K562 (cell line): ENCODE measurements around the gene IMPACT. TPM values are rescaled to one million over a fixed set of nuclear protein-coding genes. Genes with fewer than 3 reads are reported as not detected.

Source experiments
- ATAC-seq: fragments of 200-7000 bp; cut with Tn5 transposase; 3 replicates; pipeline ENCODE4 v1.9.1; 2020; ENCODE audit warnings: moderate library complexity
- BruUV-seq: library from RNA; stranded (reverse); fragments of 400-500 nt; replicated peaks from 2 replicates; lab custom pipeline; 2021; lab: Mats Ljungman, UMichigan
- CTCF ChIA-PET: fragments of 300-600 bp; formaldehyde crosslinking; extraction: SDS; loops from one replicate; lab custom pipeline; 2021; ENCODE audit warnings: low intra/inter-chr PET ratio; lab: Yijun Ruan, JAX
- POLR2A ChIA-PET: fragments of 300-600, 350-650 bp; sonication (Branson Sonifier 250); formaldehyde crosslinking; extraction: SDS; loops from one replicate; lab custom pipeline; 2021; ENCODE audit warnings: antibody characterized with exemption, inconsistent platforms; lab: Yijun Ruan, JAX
- DNase-seq, 4 experiments: peaks; one replicate each; pipeline versions ENCODE4 v3.0.0 to v3.0.0-alpha.2; 2011 to 2018; ENCODE audit warnings: low spot score in 3 of 4, mixed read lengths in 3 of 4; ENCODE audit errors: extremely low read depth in 1 of 4
- FAIRE-seq: peaks from 2 replicates; lab custom pipeline; 2011; peaks lifted over from hg19 to GRCh38; lab: Jason Lieb, UNC
- H2AFZ ChIP-seq: 2 replicates; pipeline ENCODE4 v1.6.0; 2011; ENCODE audit warnings: low read depth, low read length, control low read depth, inconsistent platforms
- H3K27ac ChIP-seq: fragments of 200-600 bp; 3 replicates; pipeline ENCODE4 v1.8.0; 2011; ENCODE audit warnings: low read depth, mild to moderate bottlenecking, control low read depth, inconsistent platforms, low read length, moderate library complexity, mixed read lengths; ENCODE audit errors: extremely low read depth
- H3K27me3 ChIP-seq, 2 experiments: fragments of 300-600 bp in 1 of 2; 2 replicates in 1 of 2; 3 replicates in 1 of 2; pipeline versions ENCODE4 v1.6.0 to v1.8.0; 2011; ENCODE audit warnings: inconsistent platforms in 2 of 2, low read length in 2 of 2, mild to moderate bottlenecking in 1 of 2, mixed read lengths in 1 of 2, moderate library complexity in 1 of 2; ENCODE audit not compliant: control insufficient read depth in 2 of 2, insufficient read depth in 2 of 2
- H3K36me3 ChIP-seq: fragments of 300-600 bp; 3 replicates; pipeline ENCODE4 v1.8.0; 2011; ENCODE audit warnings: mild to moderate bottlenecking, low read length, inconsistent platforms; ENCODE audit not compliant: control insufficient read depth, insufficient read depth
- H3K4me1 ChIP-seq, 2 experiments: fragments of 200-600 bp in 1 of 2; replicated peaks in 1 of 2; 2 replicates in 1 of 2; 3 replicates in 1 of 2; pipeline versions ENCODE4 v1.5.1 to v1.8.0; 2011; ENCODE audit warnings: inconsistent platforms in 2 of 2, low read length in 2 of 2, mild to moderate bottlenecking in 1 of 2, mixed read lengths in 1 of 2, moderate library complexity in 1 of 2; ENCODE audit not compliant: control insufficient read depth in 2 of 2, insufficient read depth in 2 of 2
- H3K4me2 ChIP-seq: 2 replicates; pipeline ENCODE4 v1.6.1; 2011; ENCODE audit warnings: low read length, control low read depth, inconsistent platforms, mixed read lengths; ENCODE audit not compliant: insufficient read depth
- H3K4me3 ChIP-seq: fragments of 200-600 bp; sonication (generic), shearing (Covaris generic); 2 replicates; pipeline ENCODE4 v1.5.1; 2016; ENCODE audit warnings: control low read depth, inconsistent platforms
- H3K79me2 ChIP-seq: fragments of 200-600 bp; 3 replicates; pipeline ENCODE4 v1.8.0; 2011; ENCODE audit warnings: low read length, inconsistent platforms; ENCODE audit not compliant: control insufficient read depth, insufficient read depth
- H3K9ac ChIP-seq, 2 experiments: 2 replicates each; pipeline versions ENCODE4 v1.6.0 to v1.6.1; 2011; ENCODE audit warnings: low read depth in 2 of 2, low read length in 2 of 2, control low read depth in 1 of 2, inconsistent platforms in 1 of 2, mild to moderate bottlenecking in 1 of 2, mixed read lengths in 1 of 2; ENCODE audit not compliant: insufficient read depth in 1 of 2
- H3K9me1 ChIP-seq: one replicate; pipeline ENCODE4 v1.6.0; 2011; ENCODE audit warnings: inconsistent platforms, mild to moderate bottlenecking, low read length, moderate library complexity; ENCODE audit not compliant: control insufficient read depth, insufficient read depth
- H3K9me3 ChIP-seq: replicated peaks from 2 replicates; pipeline ENCODE4 v1.5.1; 2011; ENCODE audit warnings: low read depth, low read length, inconsistent platforms; ENCODE audit not compliant: control insufficient read depth, insufficient read depth
- H4K20me1 ChIP-seq: replicated peaks from 2 replicates; pipeline ENCODE4 v1.6.1; 2011; ENCODE audit warnings: low read length, inconsistent platforms, mixed read lengths; ENCODE audit not compliant: control insufficient read depth, insufficient read depth
- C11orf30 ChIP-seq: fragments of 450-650 bp; IDR thresholded peaks from 2 replicates; pipeline ENCODE4 v1.6.1; 2016; ENCODE audit warnings: low read depth, mild to moderate bottlenecking
- IFI16 ChIP-seq: fragments of 250-450 bp; sonication (Bioruptor Pico); IDR thresholded peaks from 2 replicates; pipeline ENCODE4 v2.1.2; 2022; ENCODE audit warnings: mild to moderate bottlenecking, inconsistent platforms
- KLF13 ChIP-seq: fragments of 450-650 bp; IDR thresholded peaks from 2 replicates; pipeline ENCODE4 v1.6.1; 2016; ENCODE audit warnings: missing genetic modification characterization, low read depth, mild to moderate bottlenecking, missing compliant biosample characterization, moderate library complexity, borderline replicate concordance
- PURB ChIP-seq: sonication (generic); formaldehyde crosslinking; IDR thresholded peaks from 2 replicates; pipeline ENCODE4 v1.9.0; 2021; ENCODE audit warnings: low read depth, mild to moderate bottlenecking, missing genetic modification reagents
- SMAD1 ChIP-seq: fragments of 150-350 bp; IDR thresholded peaks from 2 replicates; pipeline ENCODE4 v1.6.1; 2014; ENCODE audit warnings: low read length, low read depth; ENCODE audit not compliant: partially characterized antibody
- U2AF1 ChIP-seq: fragments of 200-400 bp; formaldehyde crosslinking; optimal IDR thresholded peaks from 2 replicates; pipeline ENCODE3; 2017; ENCODE audit warnings: mild to moderate bottlenecking, low read depth, low read length, moderate library complexity
- ZBTB12 ChIP-seq: fragments of 250-450 bp; sonication (Bioruptor Pico); IDR thresholded peaks from 2 replicates; pipeline ENCODE4 v1.4.0; 2020
- ZNF444 ChIP-seq: fragments of 250-450 bp; sonication (Bioruptor Pico); IDR thresholded peaks from 2 replicates; pipeline ENCODE4 v1.4.0; 2020; ENCODE audit warnings: mild to moderate bottlenecking, moderate library complexity
- ZNF57 ChIP-seq: fragments of 450-650 bp; formaldehyde crosslinking; IDR thresholded peaks from 2 replicates; pipeline ENCODE4 v1.4.0; 2020; ENCODE audit warnings: mild to moderate bottlenecking, moderate library complexity
- ZNF830 ChIP-seq: fragments of 250-450 bp; sonication (Bioruptor Pico); IDR thresholded peaks from 2 replicates; pipeline ENCODE4 v1.5.0; 2021; ENCODE audit warnings: mild to moderate bottlenecking
- WGBS: fragments of 100-300 bp; shearing (Covaris generic); methylation state at CpG from one replicate; pipeline ENCODE4 v1.1.6; 2016; ENCODE audit warnings: low coverage, mixed read lengths; ENCODE audit not compliant: insufficient coverage; ENCODE audit errors: missing lambda C conversion rate; 5-methylcytosine and 5-hydroxymethylcytosine counted together
- in situ Hi-C: fragments of 300-500 bp; cut with MboI; formaldehyde crosslinking; loops from 4 replicates; pipeline ENCODE4 v1.15.0; 2018; ENCODE audit warnings: inconsistent platforms, mixed read lengths
- intact Hi-C: fragments of 100-400 bp; cut with micrococcal nuclease; formaldehyde crosslinking; loops from 2 replicates; pipeline ENCODE4 v1.14.2; 2022
- polyA plus RNA-seq, 8 experiments: library from polyadenylated mRNA; depleted of rRNA in 4 of 8; stranded (reverse) in 5 of 8; unstranded in 3 of 8; fragments of >200 nt; fragmentation: Nextera tagmentation in 2 of 8; fragmentation: Illumina TruSeq in 1 of 8; extraction: Ambion mirVana in 2 of 8; extraction: Trizol in 1 of 8; gene quantifications; 2 replicates each; pipeline versions ENCODE4 v1.2.1 to v1.2.3, GENCODE V29; 2011 to 2014; ENCODE audit warnings: inconsistent platforms in 1 of 8, missing spikeins in 1 of 8
- total RNA-seq, 7 experiments: library from RNA; depleted of rRNA in 6 of 7; stranded (reverse); fragments of >200 nt in 6 of 7; fragmentation: Illumina TruSeq in 2 of 7; extraction: Trizol in 2 of 7; gene quantifications; 2 replicates each; pipeline versions ENCODE4 v1.2.1 to v1.2.3, GENCODE V29; 2011 to 2021; ENCODE audit warnings: low replicate concordance in 1 of 7
- TF ChIP-seq, protein P1 (sequence below): fragments of 250-450 bp; sonication (Bioruptor Pico); IDR thresholded peaks from 2 replicates; pipeline ENCODE4 v1.4.0; 2020; ENCODE audit warnings: mild to moderate bottlenecking, moderate library complexity
- TF ChIP-seq, protein P2 (sequence below): sonication (generic); formaldehyde crosslinking; IDR thresholded peaks from 2 replicates; pipeline ENCODE4 v1.8.0; 2022; ENCODE audit warnings: mild to moderate bottlenecking, missing genetic modification reagents

The IMPACT gene
- total and polyA plus RNA-seq, 9 of the 15 experiments (the other 6 are each of a cell fraction or from before 2014, with no cell fraction given), result 4.7 to 7.6 (median 5.8) TPM

DNA sequence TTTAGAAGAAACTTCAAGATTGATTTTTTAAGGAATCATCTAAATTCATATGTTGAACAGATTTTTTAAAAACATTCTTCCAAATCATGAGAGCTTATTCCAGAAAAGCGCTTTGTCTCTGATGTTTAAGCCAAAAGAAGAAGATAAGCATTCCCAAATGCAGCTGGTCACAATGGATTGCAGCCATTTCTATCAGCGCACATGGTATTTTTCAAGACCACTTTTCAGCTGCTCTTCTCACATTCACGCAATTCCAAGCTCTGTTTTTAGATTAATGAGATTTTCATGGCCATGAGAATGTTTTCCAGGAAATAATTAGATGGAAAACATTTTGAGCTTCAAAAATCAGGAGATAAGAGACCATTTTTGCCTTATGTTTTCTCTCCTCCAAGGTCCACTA lies 37.5 kb upstream of the IMPACT start (continued):
- TF ChIP-seq, protein P1, sequence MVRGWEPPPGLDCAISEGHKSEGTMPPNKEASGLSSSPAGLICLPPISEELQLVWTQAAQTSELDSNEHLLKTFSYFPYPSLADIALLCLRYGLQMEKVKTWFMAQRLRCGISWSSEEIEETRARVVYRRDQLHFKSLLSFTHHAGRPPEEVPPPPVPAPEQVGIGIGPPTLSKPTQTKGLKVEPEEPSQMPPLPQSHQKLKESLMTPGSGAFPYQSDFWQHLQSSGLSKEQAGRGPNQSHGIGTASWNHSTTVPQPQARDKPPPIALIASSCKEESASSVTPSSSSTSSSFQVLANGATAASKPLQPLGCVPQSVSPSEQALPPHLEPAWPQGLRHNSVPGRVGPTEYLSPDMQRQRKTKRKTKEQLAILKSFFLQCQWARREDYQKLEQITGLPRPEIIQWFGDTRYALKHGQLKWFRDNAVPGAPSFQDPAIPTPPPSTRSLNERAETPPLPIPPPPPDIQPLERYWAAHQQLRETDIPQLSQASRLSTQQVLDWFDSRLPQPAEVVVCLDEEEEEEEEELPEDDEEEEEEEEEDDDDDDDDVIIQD, result no peak
- no peak for TF ChIP-seq U2AF1

DNA sequence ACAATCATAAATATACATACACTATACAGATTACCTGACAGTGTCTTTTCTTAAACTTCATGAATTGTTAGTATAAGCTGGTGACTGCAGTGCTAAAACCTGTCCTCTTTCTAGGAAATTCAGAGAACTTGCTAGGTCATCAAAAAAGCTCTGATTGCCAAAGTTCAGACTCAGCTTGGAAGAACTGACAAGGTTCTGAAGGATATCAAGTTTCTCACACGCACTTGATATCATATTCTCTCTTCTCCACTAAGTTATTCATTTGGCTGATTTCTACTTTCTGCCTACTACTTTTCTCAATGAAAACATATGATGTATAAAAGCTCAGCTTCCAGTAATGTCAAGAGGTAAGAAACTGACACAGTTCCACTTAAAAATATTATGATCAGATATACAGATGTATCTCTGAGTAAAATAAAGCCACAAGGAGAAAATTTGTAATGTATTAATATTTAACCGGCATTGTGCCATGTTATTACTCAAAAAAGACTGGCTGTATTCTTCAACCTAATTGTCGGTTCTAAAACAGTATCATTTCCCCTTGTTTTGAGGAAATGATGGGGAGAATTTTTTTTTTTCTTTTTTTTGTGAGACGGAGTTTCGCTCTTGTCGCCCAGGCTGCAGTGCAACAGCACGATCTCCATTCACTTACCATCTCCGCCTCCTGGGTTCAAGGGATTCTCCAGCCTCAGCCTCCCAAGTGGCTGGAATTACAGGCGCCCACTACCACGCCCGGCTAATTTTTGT lies 31.2 kb upstream of the IMPACT start:
- no peak overlapping the region for H2AFZ ChIP-seq
- no TSS peak for BruUV-seq
- FAIRE-seq, result no peak
- intact Hi-C loops (no loop called here), in situ Hi-C loops (no loop called here)
- no peaks in the 10 kb centered on the region; the same call in 1 of the 2 replicates for H4K20me1 ChIP-seq
- no peaks in the 10 kb centered on the region for H3K36me3 ChIP-seq
- CTCF ChIA-PET, result no interaction called here
- DNase-seq, result no peak
- H3K4me3 ChIP-seq, result no peak overlapping the region
- no peaks in the 10 kb centered on the region for H3K79me2 ChIP-seq
- POLR2A ChIA-PET, result interaction anchor here (0.6 kb wide), 1 partner anchor 414 kb away, joined by 3 read pairs; no protein-coding TSS in a partner anchor
- H3K9me1 ChIP-seq, result no peaks in the 10 kb centered on the region
- no peak overlapping the region for H3K9ac ChIP-seq
- WGBS, result 8% methylated on average over 11 of the region's 11 CpGs
- H3K4me2 ChIP-seq, result no peak overlapping the region
- no peak for ATAC-seq
- H3K27me3 ChIP-seq, result peaks cover 13 to 16% of the 10 kb centered on the region in 2 experiments
- no peaks in the 10 kb centered on the region for H3K9me3 ChIP-seq
- peaks cover 0 to 9% of the 10 kb centered on the region in 2 experiments; a peak in 2 of 5 replicates for H3K4me1 ChIP-seq
- no peak overlapping the region for H3K27ac ChIP-seq
- TF ChIP-seq ZBTB12 (CRISPR knock-in tag), result no peak
- TF ChIP-seq KLF13 (tag), result no peak
- TF ChIP-seq, protein P2, sequence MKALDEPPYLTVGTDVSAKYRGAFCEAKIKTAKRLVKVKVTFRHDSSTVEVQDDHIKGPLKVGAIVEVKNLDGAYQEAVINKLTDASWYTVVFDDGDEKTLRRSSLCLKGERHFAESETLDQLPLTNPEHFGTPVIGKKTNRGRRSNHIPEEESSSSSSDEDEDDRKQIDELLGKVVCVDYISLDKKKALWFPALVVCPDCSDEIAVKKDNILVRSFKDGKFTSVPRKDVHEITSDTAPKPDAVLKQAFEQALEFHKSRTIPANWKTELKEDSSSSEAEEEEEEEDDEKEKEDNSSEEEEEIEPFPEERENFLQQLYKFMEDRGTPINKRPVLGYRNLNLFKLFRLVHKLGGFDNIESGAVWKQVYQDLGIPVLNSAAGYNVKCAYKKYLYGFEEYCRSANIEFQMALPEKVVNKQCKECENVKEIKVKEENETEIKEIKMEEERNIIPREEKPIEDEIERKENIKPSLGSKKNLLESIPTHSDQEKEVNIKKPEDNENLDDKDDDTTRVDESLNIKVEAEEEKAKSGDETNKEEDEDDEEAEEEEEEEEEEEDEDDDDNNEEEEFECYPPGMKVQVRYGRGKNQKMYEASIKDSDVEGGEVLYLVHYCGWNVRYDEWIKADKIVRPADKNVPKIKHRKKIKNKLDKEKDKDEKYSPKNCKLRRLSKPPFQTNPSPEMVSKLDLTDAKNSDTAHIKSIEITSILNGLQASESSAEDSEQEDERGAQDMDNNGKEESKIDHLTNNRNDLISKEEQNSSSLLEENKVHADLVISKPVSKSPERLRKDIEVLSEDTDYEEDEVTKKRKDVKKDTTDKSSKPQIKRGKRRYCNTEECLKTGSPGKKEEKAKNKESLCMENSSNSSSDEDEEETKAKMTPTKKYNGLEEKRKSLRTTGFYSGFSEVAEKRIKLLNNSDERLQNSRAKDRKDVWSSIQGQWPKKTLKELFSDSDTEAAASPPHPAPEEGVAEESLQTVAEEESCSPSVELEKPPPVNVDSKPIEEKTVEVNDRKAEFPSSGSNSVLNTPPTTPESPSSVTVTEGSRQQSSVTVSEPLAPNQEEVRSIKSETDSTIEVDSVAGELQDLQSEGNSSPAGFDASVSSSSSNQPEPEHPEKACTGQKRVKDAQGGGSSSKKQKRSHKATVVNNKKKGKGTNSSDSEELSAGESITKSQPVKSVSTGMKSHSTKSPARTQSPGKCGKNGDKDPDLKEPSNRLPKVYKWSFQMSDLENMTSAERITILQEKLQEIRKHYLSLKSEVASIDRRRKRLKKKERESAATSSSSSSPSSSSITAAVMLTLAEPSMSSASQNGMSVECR (CRISPR knock-in tag), result no peak
- no peak for TF ChIP-seq ZNF444 (CRISPR knock-in tag)
- no peak for TF ChIP-seq SMAD1
- no peak for TF ChIP-seq ZNF57 (CRISPR knock-in tag)
- peak; percentile 61 for TF ChIP-seq C11orf30
- no peak for TF ChIP-seq IFI16 (CRISPR knock-in tag)
- no peak for TF ChIP-seq ZNF830 (CRISPR knock-in tag)
- TF ChIP-seq PURB (CRISPR knock-in tag), result no peak
